Cardiac septum (tissue), 1 donor: ENCODE measurements around the gene PIP5K1C. TPM values are rescaled to one million over a fixed set of nuclear protein-coding genes. Genes with fewer than 3 reads are reported as not detected.

ENCODE experiments used
- DNase-seq: peaks from one replicate; pipeline ENCODE4 v3.0.0-alpha.2; 2020; ENCODE audit warnings: low spot score
- intact Hi-C: fragments of 100-400 bp; cut with DNase I; formaldehyde crosslinking; loops from one replicate; pipeline ENCODE4 v1.14.0; 2022
- total RNA-seq: library from RNA; stranded (reverse); fragmentation: NEBNext Ultra II Directional; extraction: Animal tissue kit (Norgen Biotek cat#: 25700); gene quantifications from one replicate; pipeline ENCODE4 v1.2.1, GENCODE V29; 2021
- donor health status: DM: no; HTN: no; CAD: no.

Gene PIP5K1C
- total RNA-seq, 1 donor from 2014 or later: 38.2 TPM

DNA sequence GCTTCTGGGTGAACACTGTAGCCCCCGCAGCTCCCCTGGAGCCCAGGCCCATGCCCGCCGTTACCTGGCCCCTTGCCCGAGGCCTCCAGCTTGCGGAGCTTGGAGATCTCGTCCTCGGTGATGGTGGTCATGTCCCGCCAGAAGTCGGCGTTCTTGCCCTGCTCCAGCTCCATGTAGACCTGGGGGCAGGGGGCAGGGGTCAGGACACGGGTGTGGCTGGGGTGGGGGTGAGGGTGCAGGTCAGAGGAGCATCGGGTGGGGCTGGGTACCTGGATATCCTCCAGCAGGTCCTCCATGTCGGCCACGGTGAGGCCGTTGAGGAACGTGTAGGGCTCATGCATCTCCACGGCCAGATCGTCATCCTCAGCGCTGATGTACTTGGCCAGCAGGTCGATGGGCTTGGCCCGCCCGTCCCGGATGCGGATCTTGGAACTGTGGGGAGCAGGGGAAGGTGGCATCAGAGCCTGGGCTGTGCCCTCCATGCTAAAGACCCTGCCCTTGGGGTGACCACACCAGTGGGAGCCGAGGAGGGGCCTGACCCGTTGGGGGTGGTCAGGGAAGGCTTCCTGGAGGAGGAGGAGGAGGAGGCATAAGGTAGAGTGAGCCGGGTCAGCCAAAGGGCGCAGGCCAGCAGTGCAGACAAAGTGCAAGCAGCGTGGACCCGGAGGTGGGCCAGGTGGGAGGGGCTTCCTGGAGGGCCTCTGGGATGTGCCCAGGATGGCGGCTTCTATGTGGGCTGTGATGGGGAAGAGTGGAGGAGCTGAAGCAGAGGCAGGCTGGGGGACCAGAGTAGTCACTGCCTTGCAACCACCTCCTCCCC lies 81.2 kb downstream of the PIP5K1C start:
- DNase-seq: no peak
- intact Hi-C loops: loop anchor here (1.0 to 2.0 kb wide), 2 partner anchors 34 to 314 kb away; partner anchors contain the start of gene GIPC3

DNA sequence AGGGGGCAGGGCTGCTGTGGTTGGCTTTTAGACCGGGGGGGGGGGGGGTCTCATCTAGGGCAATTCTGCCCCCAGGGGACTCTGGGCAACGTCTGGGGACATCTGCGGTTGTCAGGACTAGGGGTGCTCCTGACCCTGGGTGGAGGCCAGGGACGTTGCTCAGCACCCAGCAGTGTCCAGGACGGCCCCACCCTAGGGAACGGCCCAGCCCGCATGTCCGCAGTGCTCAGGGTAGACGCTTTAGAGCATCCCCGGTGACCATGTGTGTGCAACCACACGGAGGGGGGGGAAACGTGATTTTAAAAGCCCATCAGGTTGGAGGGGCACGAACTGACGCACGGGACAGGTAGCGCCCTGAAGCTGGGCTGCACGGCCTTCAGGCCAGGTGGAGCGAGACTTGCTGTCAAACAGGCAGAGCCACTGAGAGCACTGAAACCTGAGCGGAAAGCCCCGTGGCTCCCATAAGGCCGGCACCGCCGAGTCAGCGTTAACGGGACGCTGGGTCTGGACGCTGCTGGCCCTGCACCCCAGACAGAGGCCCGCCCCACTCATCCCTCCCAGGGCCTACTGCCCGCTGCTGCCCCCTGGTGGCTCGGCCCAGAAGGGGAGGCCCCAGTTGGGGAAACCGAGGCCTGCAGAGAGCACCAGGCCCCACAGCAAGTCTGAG lies 82.0 kb downstream of the PIP5K1C start:
- intact Hi-C loops: loop anchor here (1.0 to 2.0 kb wide), 2 partner anchors 33 to 313 kb away; partner anchors contain the start of gene GIPC3
- no peak for DNase-seq

DNA sequence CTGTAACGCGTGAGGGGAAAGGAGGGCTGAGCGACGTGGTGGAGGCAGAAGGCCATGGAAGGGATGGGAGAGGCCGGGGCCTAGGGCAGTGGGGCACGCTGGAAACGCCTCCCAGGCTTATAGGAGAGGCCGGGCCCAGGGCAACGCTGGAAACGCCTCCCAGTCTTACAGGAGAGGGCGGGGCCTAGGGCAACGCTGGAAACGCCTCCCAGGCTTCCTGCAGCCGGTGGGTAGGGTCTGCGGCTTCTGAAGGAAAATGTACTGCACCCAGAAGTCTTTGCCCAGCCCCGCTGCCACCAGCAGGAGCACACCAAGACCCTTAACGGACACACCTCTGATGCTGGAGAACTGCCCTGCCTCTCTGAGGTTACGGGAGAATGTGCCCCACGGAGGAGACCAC lies 82.8 kb downstream of the PIP5K1C start:
- intact Hi-C loops: no loop called here
- no peak for DNase-seq

DNA sequence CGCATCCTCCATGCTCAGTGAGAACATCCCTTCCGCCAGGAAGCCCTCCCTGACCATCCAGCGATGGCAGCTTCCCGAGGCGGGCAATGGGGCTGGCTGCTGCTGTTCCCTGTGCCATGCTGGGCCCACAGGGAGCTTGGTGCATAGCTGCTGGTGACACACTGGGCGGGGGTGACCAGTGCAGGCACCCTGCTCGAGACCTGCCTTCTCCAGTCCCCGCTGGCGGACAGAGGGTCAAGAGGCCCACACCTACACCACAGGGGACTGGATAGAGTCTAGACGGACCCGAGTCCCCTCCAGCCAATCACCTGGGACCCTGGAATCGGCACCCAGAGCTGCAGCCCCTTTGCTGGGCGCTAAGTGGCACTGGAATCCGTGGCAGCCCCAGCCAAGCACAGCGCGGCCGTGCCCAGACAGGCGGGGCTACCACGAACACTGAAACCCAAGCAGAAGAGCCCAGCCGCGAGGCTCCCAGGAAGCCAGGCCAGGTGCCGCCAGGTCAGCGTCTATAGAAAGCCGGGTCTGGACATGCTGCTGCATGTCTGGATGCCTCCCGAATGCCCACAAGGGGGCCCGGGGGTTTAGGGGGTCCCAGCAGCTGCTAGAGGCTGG lies 84.6 kb downstream of the PIP5K1C start:
- no peak for DNase-seq
- intact Hi-C loops: no loop called here

DNA sequence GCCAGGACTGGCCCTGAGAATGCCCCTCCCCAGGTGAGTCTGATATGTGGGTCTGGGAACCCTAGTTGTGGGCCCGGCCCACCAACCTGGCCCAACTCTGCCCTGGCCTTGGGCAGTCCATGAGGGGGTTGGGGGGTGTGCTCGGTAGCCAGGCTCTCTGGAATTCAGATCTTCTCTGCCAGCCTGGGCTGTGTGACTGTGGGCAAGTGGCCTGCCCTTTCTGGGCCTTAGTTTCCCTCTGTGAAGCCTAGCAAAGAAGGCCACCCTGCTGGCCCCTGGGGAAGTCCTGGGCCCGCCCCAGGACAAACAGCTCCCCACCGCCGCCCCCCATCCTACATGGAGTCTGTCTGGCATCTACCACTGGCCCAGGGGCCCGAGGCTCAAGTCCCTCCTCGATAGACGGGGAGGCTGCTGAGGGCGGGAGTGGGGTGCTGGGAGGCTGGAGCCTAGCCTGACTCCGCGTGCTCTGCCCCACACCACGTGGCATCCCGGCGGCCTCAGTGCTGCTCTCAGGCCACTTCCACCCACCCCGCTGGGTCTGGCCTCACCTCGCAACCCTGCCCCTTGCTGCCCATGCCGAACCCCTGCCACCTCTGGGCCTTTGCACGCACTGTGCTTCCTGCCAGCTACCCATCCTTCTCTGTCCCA lies 85.3 kb downstream of the PIP5K1C start:
- intact Hi-C loops: no loop called here

DNA sequence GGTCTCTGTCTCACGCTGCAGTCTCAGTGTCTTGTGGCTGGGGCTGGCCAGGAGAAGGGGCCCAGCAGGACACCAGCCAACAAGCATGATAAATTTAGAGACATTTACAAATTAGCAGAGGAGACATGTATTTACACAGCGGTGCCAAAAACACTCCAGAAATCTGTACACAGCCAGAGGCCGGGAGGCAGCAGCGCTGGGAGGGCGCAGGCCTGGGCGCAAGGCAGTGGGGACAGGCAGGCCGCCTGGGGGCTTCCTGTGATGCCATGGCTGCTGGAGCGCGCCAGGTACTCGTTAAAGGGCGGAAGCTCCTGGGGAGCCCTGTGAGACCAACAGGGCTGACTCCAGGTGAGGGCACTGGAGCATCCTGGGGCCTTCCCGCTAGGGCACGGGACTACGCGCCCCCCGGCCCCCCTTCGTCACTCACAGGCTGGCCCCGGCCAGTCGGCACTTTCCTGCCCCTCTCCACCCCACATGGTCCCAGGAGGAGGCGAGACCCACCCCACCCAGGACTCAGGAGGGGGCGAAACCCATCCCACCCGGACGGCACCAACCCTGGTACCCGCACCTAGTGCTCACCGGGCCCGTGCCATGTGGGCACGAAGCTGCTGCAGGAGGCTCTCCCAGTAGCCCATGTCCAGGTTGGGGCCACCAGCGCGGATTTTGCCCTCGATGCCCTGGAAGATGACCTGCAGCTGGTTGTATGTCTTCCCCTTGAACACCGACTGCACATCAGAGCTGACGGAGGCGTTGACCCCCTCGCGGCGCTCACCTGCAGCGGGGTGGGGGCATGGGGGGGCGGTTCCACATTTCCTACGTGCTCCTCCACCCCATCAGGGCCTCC lies 86.2 kb downstream of the PIP5K1C start:
- no peak for DNase-seq
- intact Hi-C loops: no loop called here

More for the DNA sequence above, 85.3 kb downstream of the PIP5K1C start:
- no peak for DNase-seq

DNA sequence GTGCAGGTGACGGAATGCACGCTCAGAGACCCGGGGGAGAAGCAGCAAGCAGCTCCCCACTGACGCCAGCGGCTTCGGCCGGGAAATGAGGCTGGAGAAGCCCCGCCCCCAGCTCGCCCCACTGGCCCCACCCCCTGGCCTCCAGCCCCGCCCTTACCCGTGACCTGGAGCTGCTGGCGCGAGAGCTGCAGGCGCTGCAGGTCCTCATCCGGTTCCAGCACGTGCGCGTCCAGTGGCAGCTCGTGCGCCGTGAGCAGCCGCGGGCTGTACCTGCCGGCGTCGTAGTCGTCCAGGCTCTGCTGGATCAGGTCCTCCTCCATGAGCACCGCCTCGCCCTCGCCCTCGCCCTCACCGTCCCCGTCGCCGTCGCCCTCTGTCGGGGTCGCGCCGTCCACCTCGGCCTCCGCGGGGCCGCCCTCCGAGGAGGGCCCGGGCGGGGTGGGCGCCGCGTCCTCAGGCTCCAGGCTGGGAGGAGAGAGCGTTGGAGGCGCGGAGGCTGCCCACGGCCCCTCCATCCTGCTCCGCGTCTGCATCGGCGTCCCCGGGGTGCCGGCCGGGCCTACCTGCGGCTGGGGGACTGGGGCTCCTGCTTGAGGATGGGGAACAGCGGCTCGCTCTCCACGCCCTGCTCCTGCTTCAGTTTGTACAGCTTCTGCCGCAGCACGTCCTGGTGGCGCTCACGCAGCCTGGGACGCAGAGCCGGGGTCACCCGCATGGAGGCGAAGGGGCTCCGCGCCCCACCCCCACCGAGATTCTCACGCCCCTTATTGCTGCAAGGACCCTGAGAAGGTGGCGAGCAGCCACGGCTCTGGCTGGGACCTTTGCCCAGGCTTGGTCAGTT lies 87.1 kb downstream of the PIP5K1C start:
- no peak for DNase-seq
- intact Hi-C loops: no loop called here

DNA sequence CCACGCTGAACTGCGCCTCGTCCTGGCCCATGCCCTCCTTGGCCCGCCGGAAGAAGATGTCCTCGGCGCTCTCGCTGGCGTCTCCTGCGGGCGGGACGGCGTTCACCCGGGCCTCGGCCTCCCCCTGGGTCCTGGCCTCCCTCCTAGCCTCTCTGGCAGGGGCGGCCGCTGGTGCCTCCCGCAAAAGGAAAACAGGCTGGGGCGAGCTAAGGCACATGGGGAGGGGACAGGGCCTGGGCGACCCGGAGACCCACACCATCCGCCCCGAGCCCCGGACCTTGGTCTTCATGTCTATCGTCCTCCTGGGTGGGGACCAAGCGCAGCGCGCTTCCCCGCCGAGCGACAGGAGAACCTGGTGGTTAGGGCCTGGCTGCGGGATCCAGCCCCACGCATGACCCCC lies 87.9 kb downstream of the PIP5K1C start:
- DNase-seq: no peak
- intact Hi-C loops: no loop called here

DNA sequence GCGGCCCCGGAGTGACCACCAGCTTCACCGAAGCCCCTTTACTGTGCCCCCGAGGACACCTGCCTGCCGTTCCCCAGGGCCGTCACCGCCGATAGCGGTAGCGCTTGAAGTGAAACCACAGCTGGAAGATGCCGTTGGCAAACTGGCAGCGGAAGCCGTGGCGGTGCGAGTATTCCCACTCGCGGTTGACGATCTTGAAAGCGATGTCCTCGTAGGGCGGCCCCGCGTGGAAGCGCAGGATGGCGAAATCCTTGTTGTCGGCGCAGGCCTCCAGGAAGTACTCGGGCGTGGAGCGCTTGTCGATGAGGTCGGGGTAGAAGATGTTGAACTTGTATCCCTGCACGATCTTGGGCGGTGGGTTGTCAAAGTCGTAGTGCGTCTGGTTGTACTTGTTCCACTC lies 88.4 kb downstream of the PIP5K1C start:
- intact Hi-C loops: no loop called here
- no peak for DNase-seq

DNA sequence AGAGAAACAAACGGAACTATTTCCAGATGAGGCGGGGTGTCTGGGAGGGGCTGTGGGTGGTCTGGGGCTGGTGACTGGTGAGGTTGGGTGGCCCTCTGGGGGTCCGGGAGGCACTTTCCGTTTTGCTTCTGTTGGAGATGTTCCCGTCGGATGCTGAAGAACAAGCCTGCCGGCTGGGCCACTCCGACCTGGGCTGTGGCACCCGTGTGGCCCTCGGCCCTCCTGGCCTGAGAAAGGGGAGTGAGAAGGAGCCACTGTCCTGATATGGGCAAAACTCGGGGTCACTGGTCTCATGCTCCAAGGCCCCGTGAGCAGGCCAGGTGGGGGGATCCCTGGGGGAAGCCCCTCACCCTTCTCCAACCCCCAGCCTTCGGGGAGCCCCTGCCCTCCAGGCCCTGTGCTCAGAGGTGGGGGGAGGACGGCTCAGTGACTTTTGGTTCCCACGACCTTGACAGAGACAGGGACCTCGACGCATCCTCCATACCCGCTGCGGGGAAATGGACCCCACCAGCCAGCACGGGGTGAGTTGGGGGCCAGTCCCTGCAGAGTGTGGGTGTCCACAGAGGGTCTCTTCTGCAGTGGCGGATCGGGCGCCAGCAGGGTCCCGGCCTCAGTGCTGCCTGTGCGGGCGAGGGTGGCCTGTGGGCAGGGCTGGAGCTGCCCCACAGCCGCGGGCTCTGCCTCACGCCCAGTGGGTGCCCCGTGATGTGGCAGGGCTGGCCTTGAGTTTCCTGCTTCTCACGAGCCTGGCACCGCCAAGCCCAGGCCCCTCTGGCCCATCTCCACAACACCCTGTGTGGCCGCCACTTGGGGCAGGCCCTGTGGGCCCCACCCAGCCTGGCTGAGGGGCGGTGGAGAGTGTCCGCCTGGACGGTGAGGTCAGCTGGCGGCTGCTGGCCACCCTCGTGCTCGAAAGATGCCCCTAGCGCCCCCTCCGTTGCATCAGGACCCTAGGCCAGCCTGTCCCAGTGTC lies 89.2 kb downstream of the PIP5K1C start:
- intact Hi-C loops: no loop called here
- no peak for DNase-seq

DNA sequence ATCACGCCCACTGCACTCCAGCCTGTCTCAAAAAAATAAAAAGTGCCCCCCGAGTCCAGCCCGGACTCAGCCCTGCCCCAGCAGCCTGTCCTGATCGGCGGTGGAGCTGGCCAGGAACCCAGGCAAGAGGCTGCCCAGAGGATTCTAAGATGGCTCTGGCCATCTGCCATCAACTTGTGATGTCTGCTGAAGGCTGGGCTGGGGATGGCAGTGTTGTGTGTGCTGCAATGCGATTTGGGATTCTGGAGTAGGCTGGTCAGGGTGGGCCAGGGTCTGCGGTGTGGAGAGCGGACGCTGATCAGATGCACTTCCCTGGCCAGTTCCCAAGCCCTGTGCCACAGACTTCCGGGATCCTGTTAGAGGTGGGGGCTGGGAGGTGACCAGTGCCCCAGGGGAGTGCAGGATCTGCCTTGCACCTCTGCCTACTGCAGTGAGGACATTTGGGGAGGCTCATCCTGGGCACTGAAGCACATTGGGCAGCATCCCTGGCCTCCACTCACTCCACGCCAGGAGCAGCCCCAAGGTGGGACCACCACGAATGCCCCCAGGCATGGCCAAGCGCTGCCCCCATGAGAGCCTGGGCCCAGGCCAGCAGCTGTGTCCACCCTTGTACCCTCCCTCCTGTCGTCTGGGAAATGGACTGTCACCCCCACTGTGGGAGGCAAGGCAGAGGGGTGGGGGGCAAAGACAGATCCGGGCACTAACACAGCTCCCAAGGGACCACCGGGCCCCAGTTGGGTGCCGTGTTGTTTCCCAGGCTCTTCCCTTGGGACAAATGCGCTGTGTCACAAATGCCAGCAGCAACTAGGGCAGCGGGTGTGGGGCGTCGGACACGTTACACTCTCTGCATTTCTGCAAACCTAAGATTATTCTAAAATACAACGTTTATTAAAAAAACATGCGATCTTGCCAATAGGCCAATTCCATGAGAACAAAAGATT lies 90.2 kb downstream of the PIP5K1C start:
- intact Hi-C loops: no loop called here

DNA sequence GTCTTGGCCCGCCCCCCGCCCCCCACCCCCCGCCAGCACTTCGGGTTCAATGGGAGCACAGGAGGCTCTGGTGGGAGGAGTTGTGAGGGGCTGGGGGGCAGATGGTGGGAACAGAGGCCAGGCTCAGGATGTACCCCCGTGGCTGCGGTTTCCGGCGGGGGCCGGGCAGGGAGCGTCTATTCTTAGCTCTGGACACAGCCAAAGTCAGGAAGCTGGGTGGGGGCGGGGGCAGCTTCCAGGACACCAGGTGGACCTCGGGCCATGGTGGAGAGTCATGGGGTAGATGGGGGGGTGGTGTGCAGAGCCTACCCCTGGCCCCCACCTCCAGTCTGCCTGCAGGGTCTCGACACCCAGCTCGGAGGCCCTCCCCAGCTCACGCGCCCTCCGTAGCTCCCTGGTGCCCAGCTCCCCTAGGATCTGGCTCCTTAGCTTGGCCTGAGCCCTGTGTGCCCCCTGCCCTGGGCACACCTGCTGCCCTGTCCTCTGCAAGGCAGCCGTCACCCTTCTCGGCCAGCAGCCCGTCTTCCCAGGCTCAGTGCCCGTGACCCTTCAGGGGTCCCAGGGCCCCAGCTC lies 91.4 kb downstream of the PIP5K1C start:
- intact Hi-C loops: no loop called here
- DNase-seq: no peak

More for the DNA sequence above, 90.2 kb downstream of the PIP5K1C start:
- no peak for DNase-seq

DNA sequence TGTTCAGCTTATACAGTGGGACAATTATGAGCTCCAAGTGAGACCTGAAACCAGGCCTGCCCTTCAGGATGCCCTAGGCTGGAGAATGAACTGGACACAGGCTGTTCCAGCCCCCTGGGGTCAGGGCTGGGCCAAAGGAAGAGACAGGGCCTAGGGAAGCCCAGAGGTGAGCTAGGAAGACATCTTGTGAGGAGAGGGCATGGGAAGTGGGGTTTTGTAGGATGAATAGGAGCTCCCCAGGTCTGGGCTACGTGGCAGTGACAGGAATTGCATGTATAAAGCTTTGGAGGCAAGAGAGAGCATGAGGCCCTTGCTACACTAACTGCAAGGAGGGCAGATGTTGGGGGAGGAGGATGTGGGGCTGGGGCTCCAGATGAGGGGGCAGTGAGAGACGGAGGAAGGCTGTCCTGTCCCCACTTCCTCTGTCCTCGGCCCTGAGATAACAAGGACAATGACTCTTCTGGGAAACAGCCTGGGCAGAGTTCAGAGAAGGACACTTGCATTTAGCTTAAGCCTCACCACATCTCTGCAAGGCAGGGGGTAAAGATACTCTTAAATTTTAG lies 92.1 kb downstream of the PIP5K1C start:
- intact Hi-C loops: no loop called here
- DNase-seq: no peak

DNA sequence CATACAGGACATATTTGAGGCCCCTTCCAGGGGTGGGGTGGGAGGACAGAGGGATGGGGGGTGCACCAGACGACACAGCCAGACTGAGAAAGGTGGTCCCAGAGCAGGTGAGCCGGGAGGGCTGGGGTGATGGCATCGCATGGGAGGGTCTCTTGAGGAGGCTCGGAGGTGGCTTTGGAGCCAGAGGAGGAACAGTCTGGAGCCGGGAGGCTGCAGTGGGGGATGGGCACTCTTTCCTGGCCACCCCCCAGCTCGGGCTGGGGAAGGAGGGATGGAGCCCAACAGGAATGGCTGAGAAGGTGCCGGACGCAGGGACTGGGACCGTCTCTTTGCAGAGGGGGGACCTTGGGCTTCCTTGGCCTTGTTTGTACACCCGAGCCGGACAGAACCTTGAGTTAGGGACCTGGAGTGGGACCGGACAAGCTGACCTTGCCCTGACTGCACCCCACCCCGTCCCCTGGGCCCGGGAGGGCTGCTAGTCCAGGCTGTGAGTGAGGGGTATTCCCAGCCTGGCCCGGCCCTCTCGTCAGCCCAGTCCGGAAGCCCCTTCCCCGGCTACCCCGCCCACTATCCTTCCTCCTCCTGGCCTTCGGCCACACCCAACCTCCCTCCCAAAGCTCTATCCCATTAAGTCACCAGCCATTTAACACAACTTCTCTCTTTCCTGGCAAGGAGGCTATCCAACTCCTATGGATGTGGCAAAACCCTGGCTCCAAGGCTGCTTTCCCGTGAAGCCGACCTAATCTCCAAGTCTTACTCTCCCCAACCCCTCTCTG lies 92.8 kb downstream of the PIP5K1C start:
- intact Hi-C loops: no loop called here

More for the DNA sequence above, 92.8 kb downstream of the PIP5K1C start:
- no peak for DNase-seq
